T-helper 17 cell (primary cell): ENCODE results near the gene PGD. TPM values are rescaled to one million over a fixed set of nuclear protein-coding genes. Genes with fewer than 3 reads are reported as not detected.
A peak's percentile ranks its signal among the peaks of the same experiment; 100 is the strongest.
"Not testable (repeated sequence)": the region's sequence is repeated elsewhere in the genome, so short reads cannot be mapped to it uniquely, and the experiment has no call there.

Experiments
- ATAC-seq: fragments of 150-1000 bp; cut with Tn5 transposase; 2 replicates; pipeline ENCODE4 v1.10.0; 2021; ENCODE audit warnings: mild to moderate bottlenecking, moderate library complexity
- DNase-seq, 3 donors: peaks; one replicate each; pipeline versions ENCODE4 v3.0.0 to v3.0.0-alpha.2; 2020 to 2021
- H3K9me3 ChIP-seq: one replicate; pipeline ENCODE4 v1.7.0; 2013; ENCODE audit warnings: low read length, mild to moderate bottlenecking; ENCODE audit not compliant: control insufficient read depth, poor library complexity, severe bottlenecking
- H3K27ac Mint-ChIP-seq: one replicate; pipeline ENCODE4 v1.8.0; 2022; ENCODE audit warnings: mild to moderate bottlenecking, moderate library complexity, mixed read lengths
- H3K27me3 Mint-ChIP-seq: one replicate; pipeline ENCODE4 v1.8.0; 2022; ENCODE audit warnings: mixed read lengths
- H3K36me3 Mint-ChIP-seq: one replicate; pipeline ENCODE4 v1.8.0; 2022; ENCODE audit warnings: low read depth, mixed read lengths
- H3K4me1 Mint-ChIP-seq: one replicate; pipeline ENCODE4 v1.8.0; 2022; ENCODE audit warnings: mild to moderate bottlenecking, mixed read lengths
- H3K4me3 Mint-ChIP-seq: one replicate; pipeline ENCODE4 v1.8.0; 2022; ENCODE audit warnings: mild to moderate bottlenecking, moderate library complexity, mixed read lengths
- total RNA-seq, 4 donors: library from RNA in 2 of 4; stranded (reverse) in 2 of 4; gene quantifications; one replicate each; pipeline ENCODE4 v1.2.3 and lab custom pipeline; 2022 to 2026

Gene PGD
- total RNA-seq (10 to 100 TPM; 22.7 to 40.0 TPM), total RNA-seq (lab: John Stamatoyannopoulos, UW) (27.2 to 40.0 reads per million in 2 donors)

- Mint-ChIP-seq H3K27me3 (no peaks in the 10 kb centered on the region), H3K4me3 (peak within 1 kb of the TSS; percentile 93), H3K27ac (peak within 1 kb of the TSS; percentile 88), H3K4me1 (peaks cover 19% of the 10 kb centered on the region), H3K36me3 (peaks cover 1% of the 10 kb centered on the region)
- ATAC-seq (peak; percentile 98), DNase-seq (peak; percentile 93)
- no peaks in the 10 kb centered on the region for H3K9me3 ChIP-seq
These were observed at the start of gene PGD for GRCh38 chr1:10398734-10399443. TSS of gene PGD (plus strand) at chr1:10399064. CDS start at chr1:10399118, 54 bp downstream.

- ATAC-seq (no peak), DNase-seq (no peak)
- Mint-ChIP-seq H3K27ac (no peak overlapping the region), H3K27me3 (no peaks in the 10 kb centered on the region), H3K4me3 (no peak overlapping the region), H3K36me3 (peaks cover 2% of the 10 kb centered on the region), H3K4me1 (no peaks in the 10 kb centered on the region)
- H3K9me3 ChIP-seq: no peaks in the 10 kb centered on the region
These were observed 45.6 kb upstream of the PGD start for GRCh38 chr1:10353282-10353681.

- no peak overlapping the region for H3K4me3 Mint-ChIP-seq
- peaks cover 2% of the 10 kb centered on the region for H3K36me3 Mint-ChIP-seq
- H3K27me3 Mint-ChIP-seq: no peaks in the 10 kb centered on the region
- no peaks in the 10 kb centered on the region for H3K9me3 ChIP-seq
- no peak for DNase-seq
- H3K27ac Mint-ChIP-seq: no peak overlapping the region
- H3K4me1 Mint-ChIP-seq: no peaks in the 10 kb centered on the region
- ATAC-seq: no peak
These were observed 45.2 kb upstream of the PGD start for GRCh38 chr1:10353693-10354092.

GRCh38 chr1:10360045-10360444 is 38.8 kb upstream of the PGD start:
- Mint-ChIP-seq H3K27ac (peak overlapping the region; percentile 53), H3K36me3 (peaks cover 2% of the 10 kb centered on the region), H3K27me3 (no peaks in the 10 kb centered on the region), H3K4me1 (peaks cover 6% of the 10 kb centered on the region), H3K4me3 (no peak overlapping the region)
- no peaks in the 10 kb centered on the region for H3K9me3 ChIP-seq
- no peak for ATAC-seq
- DNase-seq: no peak

- Mint-ChIP-seq H3K4me3 (no peak overlapping the region), H3K27ac (peak overlapping the region; percentile 57), H3K27me3 (no peaks in the 10 kb centered on the region), H3K36me3 (peaks cover 6% of the 10 kb centered on the region), H3K4me1 (peaks cover 9% of the 10 kb centered on the region)
- no peaks in the 10 kb centered on the region for H3K9me3 ChIP-seq
- DNase-seq (no peak), ATAC-seq (no peak)
These were observed 37.3 kb upstream of the PGD start for GRCh38 chr1:10361515-10361914.

- ATAC-seq: no peak
- no peak for DNase-seq
- Mint-ChIP-seq H3K27me3 (no peaks in the 10 kb centered on the region), H3K27ac (no peak overlapping the region), H3K4me3 (no peak overlapping the region), H3K4me1 (peaks cover 3% of the 10 kb centered on the region), H3K36me3 (peaks cover 8% of the 10 kb centered on the region)
- no peaks in the 10 kb centered on the region for H3K9me3 ChIP-seq
These were observed 30.7 kb upstream of the PGD start for GRCh38 chr1:10368194-10368593.

- H3K4me1 Mint-ChIP-seq: no peaks in the 10 kb centered on the region
- H3K27ac Mint-ChIP-seq: no peak overlapping the region
- no peak for ATAC-seq
- DNase-seq: no peak
- H3K9me3 ChIP-seq: no peaks in the 10 kb centered on the region
- H3K36me3 Mint-ChIP-seq: peaks cover 2% of the 10 kb centered on the region
- no peak overlapping the region for H3K4me3 Mint-ChIP-seq
- no peaks in the 10 kb centered on the region for H3K27me3 Mint-ChIP-seq
These were observed 24.4 kb upstream of the PGD start for GRCh38 chr1:10374442-10374860.

GRCh38 chr1:10377365-10378029 is 21.4 kb upstream of the PGD start:
- H3K36me3 Mint-ChIP-seq, H3K9me3 ChIP-seq, H3K27ac Mint-ChIP-seq, H3K4me1 Mint-ChIP-seq, DNase-seq, H3K4me3 Mint-ChIP-seq, H3K27me3 Mint-ChIP-seq: not testable (repeated sequence)
- peak; percentile 41 for ATAC-seq

GRCh38 chr1:10378081-10378841 is 20.6 kb upstream of the PGD start:
- H3K27ac Mint-ChIP-seq: no peak overlapping the region
- no peak for ATAC-seq
- no peak overlapping the region for H3K4me3 Mint-ChIP-seq

GRCh38 chr1:10379101-10379620 is 19.7 kb upstream of the PGD start:
- no peak overlapping the region for H3K4me3 Mint-ChIP-seq
- H3K9me3 ChIP-seq: no peaks in the 10 kb centered on the region
- DNase-seq: no peak
- H3K27me3 Mint-ChIP-seq: no peaks in the 10 kb centered on the region
- H3K4me1 Mint-ChIP-seq: peaks cover 2% of the 10 kb centered on the region
- no peak for ATAC-seq
- H3K27ac Mint-ChIP-seq: no peak overlapping the region
- peaks cover 5% of the 10 kb centered on the region for H3K36me3 Mint-ChIP-seq

More at GRCh38 chr1:10378081-10378841, 20.6 kb upstream of the PGD start:
- no peaks in the 10 kb centered on the region for H3K27me3 Mint-ChIP-seq
- H3K4me1 Mint-ChIP-seq: peaks cover 2% of the 10 kb centered on the region
- peaks cover 5% of the 10 kb centered on the region for H3K36me3 Mint-ChIP-seq
- H3K9me3 ChIP-seq: no peaks in the 10 kb centered on the region
- no peak for DNase-seq

- Mint-ChIP-seq H3K36me3 (peaks cover 5% of the 10 kb centered on the region), H3K27me3 (no peaks in the 10 kb centered on the region), H3K4me1 (peaks cover 2% of the 10 kb centered on the region), H3K4me3 (no peak overlapping the region), H3K27ac (no peak overlapping the region)
- ATAC-seq (no peak), DNase-seq (no peak)
- H3K9me3 ChIP-seq: no peaks in the 10 kb centered on the region
These were observed 19.2 kb upstream of the PGD start for GRCh38 chr1:10379676-10380075.

- H3K4me3 Mint-ChIP-seq: no peak overlapping the region
These were observed 18.1 kb upstream of the PGD start for GRCh38 chr1:10380594-10381275.

GRCh38 chr1:10383630-10384029 is 15.2 kb upstream of the PGD start:
- no peaks in the 10 kb centered on the region for H3K9me3 ChIP-seq
- Mint-ChIP-seq H3K27ac (no peak overlapping the region), H3K27me3 (no peaks in the 10 kb centered on the region), H3K4me1 (peaks cover 2% of the 10 kb centered on the region), H3K4me3 (no peak overlapping the region), H3K36me3 (peaks cover 5% of the 10 kb centered on the region)
- DNase-seq (no peak), ATAC-seq (no peak)

More at GRCh38 chr1:10380594-10381275, 18.1 kb upstream of the PGD start:
- DNase-seq: no peak
- no peaks in the 10 kb centered on the region for H3K9me3 ChIP-seq
- Mint-ChIP-seq H3K36me3 (peaks cover 5% of the 10 kb centered on the region), H3K27me3 (no peaks in the 10 kb centered on the region), H3K27ac (no peak overlapping the region), H3K4me1 (peaks cover 2% of the 10 kb centered on the region)
- no peak for ATAC-seq
